ENCODE results near the gene USP20.

- TF ChIP-seq CTCF (conservative IDR thresholded peaks at IDR 0.05) (no peak), ZFX (IDR thresholded peaks at IDR 0.05) (no peak)
Observed at GRCh38 chr9:129836311-129837007, 1.2 kb downstream of the USP20 start.

Measured in C4-2B (cell line).